Neuronal stem cell (in vitro differentiated cells): ENCODE results near the gene FAXDC2.

ENCODE experiments used
- DNase-seq: peaks from one replicate; pipeline ENCODE4 v3.0.0-alpha.2; 2013; ENCODE audit warnings: low spot score
- H2AFZ ChIP-seq: one replicate; pipeline ENCODE4 v1.6.1; 2013; ENCODE audit warnings: mild to moderate bottlenecking, low read length, inconsistent platforms
- H2AK5ac ChIP-seq: 2 replicates; pipeline ENCODE4 v1.6.1; 2013; ENCODE audit warnings: low read depth, mild to moderate bottlenecking, inconsistent platforms, low read length, moderate library complexity, mixed read lengths
- H2BK120ac ChIP-seq: 2 replicates; pipeline ENCODE4 v1.6.1; 2013; ENCODE audit warnings: low read depth, mild to moderate bottlenecking, inconsistent platforms, low read length, moderate library complexity, mixed read lengths
- H2BK12ac ChIP-seq: one replicate; pipeline ENCODE4 v1.6.1; 2013; ENCODE audit warnings: low read length, inconsistent platforms
- H2BK15ac ChIP-seq: 2 replicates; pipeline ENCODE4 v1.6.1; 2013; ENCODE audit warnings: mild to moderate bottlenecking, low read length, inconsistent platforms, mixed read lengths
- H2BK5ac ChIP-seq: one replicate; pipeline ENCODE4 v1.6.1; 2013; ENCODE audit warnings: inconsistent platforms, mild to moderate bottlenecking, low read length, moderate library complexity
- H3K14ac ChIP-seq: one replicate; pipeline ENCODE4 v1.6.1; 2013; ENCODE audit warnings: low read length, inconsistent platforms
- H3K18ac ChIP-seq: 2 replicates; pipeline ENCODE4 v1.6.1; 2013; ENCODE audit warnings: low read length, inconsistent platforms
- H3K23ac ChIP-seq: 2 replicates; pipeline ENCODE4 v1.6.1; 2013; ENCODE audit warnings: low read depth, mild to moderate bottlenecking, mixed read lengths, low read length, inconsistent platforms; ENCODE audit not compliant: poor library complexity
- H3K27ac ChIP-seq: replicated peaks from 3 replicates; pipeline ENCODE4 v1.5.1; 2013; ENCODE audit warnings: low read length, inconsistent platforms
- H3K27me3 ChIP-seq, 3 experiments: 2 replicates each; pipeline ENCODE4 v1.6.1; 2013; ENCODE audit warnings: low read length in 3 of 3, mild to moderate bottlenecking in 2 of 3, inconsistent platforms in 1 of 3, low read depth in 1 of 3, mixed read lengths in 1 of 3, moderate library complexity in 1 of 3; ENCODE audit not compliant: control insufficient read depth in 3 of 3, insufficient read depth in 3 of 3
- H3K36me3 ChIP-seq, 2 donors: replicated peaks in 1 of 2; 2 replicates each; pipeline ENCODE4 v1.6.1; 2013; ENCODE audit warnings: low read length in 2 of 2; ENCODE audit not compliant: control insufficient read depth in 2 of 2, insufficient read depth in 2 of 2
- H3K4ac ChIP-seq: 2 replicates; pipeline ENCODE4 v1.6.1; 2013; ENCODE audit warnings: inconsistent platforms, mild to moderate bottlenecking, low read length, moderate library complexity
- H3K4me1 ChIP-seq, 2 donors: 1 replicate in 1 of 2; 2 replicates in 1 of 2; pipeline ENCODE4 v1.6.1; 2013; ENCODE audit warnings: low read length in 2 of 2, low read depth in 1 of 2; ENCODE audit not compliant: control insufficient read depth in 2 of 2, insufficient read depth in 1 of 2
- H3K4me2 ChIP-seq: one replicate; pipeline ENCODE4 v1.6.1; 2013; ENCODE audit warnings: mild to moderate bottlenecking, low read length, inconsistent platforms; ENCODE audit not compliant: insufficient read depth, poor library complexity, severe bottlenecking
- H3K4me3 ChIP-seq, 2 donors: 2 replicates each; pipeline ENCODE4 v1.5.1; 2013; ENCODE audit warnings: low read length in 2 of 2, mild to moderate bottlenecking in 2 of 2, inconsistent platforms in 1 of 2, moderate library complexity in 1 of 2
- H3K79me1 ChIP-seq: one replicate; pipeline ENCODE4 v1.6.1; 2013; ENCODE audit warnings: low read depth, mild to moderate bottlenecking, inconsistent platforms, low read length, moderate library complexity
- H3K9ac ChIP-seq: one replicate; pipeline ENCODE4 v1.6.1; 2013; ENCODE audit warnings: mild to moderate bottlenecking, low read depth, low read length, inconsistent platforms; ENCODE audit not compliant: poor library complexity
- H3K9me3 ChIP-seq, 2 donors: replicated peaks in 1 of 2; 2 replicates each; pipeline versions ENCODE3 to v1.6.1; 2013; ENCODE audit warnings: low read length in 2 of 2, mild to moderate bottlenecking in 2 of 2, inconsistent platforms in 1 of 2, low read depth in 1 of 2, mixed read lengths in 1 of 2, moderate library complexity in 1 of 2; ENCODE audit not compliant: control insufficient read depth in 2 of 2, insufficient read depth in 1 of 2
- H4K8ac ChIP-seq: one replicate; pipeline ENCODE4 v1.6.1; 2013; ENCODE audit warnings: low read depth, mild to moderate bottlenecking, inconsistent platforms, low read length, moderate library complexity
- H4K91ac ChIP-seq: one replicate; pipeline ENCODE4 v1.6.1; 2013; ENCODE audit warnings: low read length, low read depth, mild to moderate bottlenecking, inconsistent platforms; ENCODE audit not compliant: poor library complexity
- WGBS, 2 donors: extraction: QIAGEN DNeasy Blood & Tissue Kit; methylation state at CpG; one replicate each; pipeline ENCODE4 v1.1.7; 2013; ENCODE audit warnings: missing lambda C conversion rate in 2 of 2, mixed read lengths in 1 of 2; ENCODE audit not compliant: insufficient read length in 2 of 2, insufficient replicate concordance in 1 of 2; ENCODE audit errors: extremely low coverage in 2 of 2; 5-methylcytosine and 5-hydroxymethylcytosine counted together

The FAXDC2 gene

GRCh38 chr5:154815025-154815424 lies 35.4 kb downstream of the FAXDC2 start:
- Histone ChIP-seq H2AK5ac (no peak overlapping the region), H3K9ac (no peak overlapping the region), H3K27me3 (no peaks in the 10 kb centered on the region), H3K4me1 (peaks cover 0 to 9% of the 10 kb centered on the region in 2 donors), H3K4me3 (peak overlapping the region in 1 of 2 donors; percentile 42), H3K14ac (no peak overlapping the region), H3K9me3 (no peaks in the 10 kb centered on the region), H3K27ac (no peak overlapping the region), H3K23ac (no peak overlapping the region), H3K4me2 (no peak overlapping the region), H3K36me3 (peaks cover 52 to 98% of the 10 kb centered on the region in 2 donors), H4K8ac (no peak overlapping the region), H3K79me1 (peaks cover 3% of the 10 kb centered on the region), H2BK12ac (no peak overlapping the region), H3K4ac (no peak overlapping the region), H2AFZ (no peak overlapping the region), H2BK15ac (no peak overlapping the region), H2BK120ac (no peak overlapping the region), H3K18ac (peak overlapping the region; percentile 32), H4K91ac (no peak overlapping the region), H2BK5ac (no peak overlapping the region)
- no CpG with 5 or more reads among the region's 11 CpGs for WGBS, 2 donors
- DNase-seq, result no peak

- peaks cover 52 to 98% of the 10 kb centered on the region in 2 donors for H3K36me3 ChIP-seq
- no peak overlapping the region for H4K91ac ChIP-seq
- H4K8ac ChIP-seq, result no peak overlapping the region
- H3K4me3 ChIP-seq, result no peak overlapping the region
- H2BK120ac ChIP-seq, result no peak overlapping the region
- H3K18ac ChIP-seq, result no peak overlapping the region
- no peak overlapping the region for H3K4ac ChIP-seq
- H3K9me3 ChIP-seq, result no peaks in the 10 kb centered on the region
- H2BK5ac ChIP-seq, result no peak overlapping the region
- peaks cover 3% of the 10 kb centered on the region for H3K79me1 ChIP-seq
- no peak overlapping the region for H2AFZ ChIP-seq
- H2BK12ac ChIP-seq, result no peak overlapping the region
- H3K4me2 ChIP-seq, result no peak overlapping the region
- no peak overlapping the region for H3K14ac ChIP-seq
- H3K9ac ChIP-seq, result no peak overlapping the region
- no peak overlapping the region for H2BK15ac ChIP-seq
- no peak for DNase-seq
- no peak overlapping the region for H2AK5ac ChIP-seq
- H3K27me3 ChIP-seq, result no peaks in the 10 kb centered on the region
- no peak overlapping the region for H3K27ac ChIP-seq
- peaks cover 0 to 3% of the 10 kb centered on the region in 2 donors for H3K4me1 ChIP-seq
- no CpG with 5 or more reads among the region's 10 CpGs for WGBS, 2 donors
- H3K23ac ChIP-seq, result no peak overlapping the region
These were observed 36.7 kb downstream of the FAXDC2 start for GRCh38 chr5:154813736-154814135.

DNA sequence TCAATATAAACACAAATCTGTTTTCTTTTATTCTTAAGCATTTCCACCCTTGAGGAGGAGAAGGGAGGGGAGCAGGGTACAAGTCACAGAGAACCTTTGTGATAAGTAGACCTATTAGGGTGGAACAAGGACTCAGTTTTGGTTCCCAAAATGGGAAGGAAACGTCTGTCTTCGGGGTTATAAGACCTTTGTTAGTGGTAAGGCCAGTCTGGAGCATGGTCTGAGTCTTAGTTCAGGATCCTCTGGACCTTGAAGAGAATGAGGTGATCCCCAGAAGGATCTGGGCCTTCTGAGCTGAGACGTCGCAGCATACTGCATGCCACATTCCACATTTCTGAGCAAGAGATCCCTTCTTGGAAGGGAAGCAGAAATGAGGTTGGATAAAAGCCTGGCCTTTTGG lies 37.2 kb downstream of the FAXDC2 start:
- Histone ChIP-seq H3K18ac (no peak overlapping the region), H3K27me3 (no peaks in the 10 kb centered on the region), H2AK5ac (no peak overlapping the region), H2BK120ac (no peak overlapping the region), H2BK12ac (no peak overlapping the region), H3K4me2 (no peak overlapping the region), H3K79me1 (peaks cover 3% of the 10 kb centered on the region), H3K27ac (no peak overlapping the region), H3K9ac (no peak overlapping the region), H3K14ac (no peak overlapping the region), H4K8ac (no peak overlapping the region), H3K9me3 (no peaks in the 10 kb centered on the region), H3K4me1 (peaks cover 0 to 2% of the 10 kb centered on the region in 2 donors), H3K23ac (no peak overlapping the region), H3K4me3 (no peak overlapping the region), H2AFZ (no peak overlapping the region), H3K36me3 (peaks cover 55 to 98% of the 10 kb centered on the region in 2 donors), H2BK15ac (no peak overlapping the region), H2BK5ac (no peak overlapping the region), H4K91ac (no peak overlapping the region), H3K4ac (no peak overlapping the region)
- no peak for DNase-seq
- no CpG with 5 or more reads among the region's 4 CpGs for WGBS, 2 donors

GRCh38 chr5:154811653-154812465 lies 38.5 kb downstream of the FAXDC2 start:
- H3K4me2 ChIP-seq, result no peak overlapping the region
- H3K9ac ChIP-seq, result no peak overlapping the region
- H3K14ac ChIP-seq, result no peak overlapping the region
- no peak overlapping the region for H3K18ac ChIP-seq
- no peak overlapping the region for H2AFZ ChIP-seq
- H2BK15ac ChIP-seq, result no peak overlapping the region
- H2AK5ac ChIP-seq, result no peak overlapping the region
- H4K8ac ChIP-seq, result no peak overlapping the region
- no peak overlapping the region for H2BK12ac ChIP-seq
- H2BK120ac ChIP-seq, result no peak overlapping the region
- no peak overlapping the region for H2BK5ac ChIP-seq
- H4K91ac ChIP-seq, result no peak overlapping the region
- H3K4me1 ChIP-seq, result peaks cover 0 to 2% of the 10 kb centered on the region in 2 donors
- peaks cover 54 to 98% of the 10 kb centered on the region in 2 donors for H3K36me3 ChIP-seq
- peaks cover 3% of the 10 kb centered on the region for H3K79me1 ChIP-seq
- peak; percentile 14 for DNase-seq
- no peak overlapping the region for H3K4me3 ChIP-seq
- no peaks in the 10 kb centered on the region for H3K27me3 ChIP-seq
- no peak overlapping the region for H3K23ac ChIP-seq
- no CpG with 5 or more reads among the region's 3 CpGs for WGBS, 2 donors
- H3K4ac ChIP-seq, result no peak overlapping the region
- no peak overlapping the region for H3K27ac ChIP-seq
- H3K9me3 ChIP-seq, result no peaks in the 10 kb centered on the region
